ENCODE results near the gene CPEB1.

- TF ChIP-seq CTCF (IDR thresholded peaks at IDR 0.05; ENCODE audit: insufficient read depth, low read depth, low read length) (no peak), EZH2 (IDR thresholded peaks at IDR 0.05; ENCODE audit: insufficient read depth, low read length) (no peak)
These were observed 52.0 kb downstream of the CPEB1 start for GRCh38 chr15:82595203-82595602.
